NCI-H446 (cell line): Measurements from ENCODE around the gene ITFG1.

ENCODE experiments used
- DNase-seq, 2 experiments: peaks; one replicate each; lab custom pipeline; 2025; lab: John Stamatoyannopoulos, UW

The ITFG1 gene

GRCh38 chr16:47460711-47461597, at the start of gene ITFG1, which contains the start of gene PHKB:
Gene ITFG1, minus strand, starts transcription at chr16:47461063. Its CDS starts 18 bp downstream, at chr16:47461045.
Gene PHKB, plus strand, starts transcription at chr16:47461331. Its CDS starts 20 bp downstream, at chr16:47461351.
- peak; percentile 66 to 85 for DNase-seq

- no peak for DNase-seq
Observed at GRCh38 chr16:47507701-47508100, 46.8 kb upstream of the ITFG1 start.

- DNase-seq = no peak
Observed at GRCh38 chr16:47506800-47507199, 45.9 kb upstream of the ITFG1 start.

GRCh38 chr16:47504599-47504998, 43.7 kb upstream of the ITFG1 start:
- DNase-seq = no peak

GRCh38 chr16:47503936-47504335, 43.1 kb upstream of the ITFG1 start:
- no peak for DNase-seq

- DNase-seq = no peak
Observed at GRCh38 chr16:47499700-47500264, 38.9 kb upstream of the ITFG1 start.

- DNase-seq = no peak
Observed at GRCh38 chr16:47499080-47499699, 38.3 kb upstream of the ITFG1 start.

GRCh38 chr16:47493381-47494337, 32.8 kb upstream of the ITFG1 start:
- DNase-seq = no peak

GRCh38 chr16:47492428-47493377, 31.8 kb upstream of the ITFG1 start:
- peak in 1 of 2 experiments; percentile 62 for DNase-seq

- no peak for DNase-seq
Observed at GRCh38 chr16:47492036-47492427, 31.2 kb upstream of the ITFG1 start.

- no peak for DNase-seq
Observed at GRCh38 chr16:47490471-47490870, 29.6 kb upstream of the ITFG1 start.

GRCh38 chr16:47488051-47488450, 27.2 kb upstream of the ITFG1 start:
- no peak for DNase-seq

- DNase-seq = no peak
Observed at GRCh38 chr16:47486856-47487255, 26.0 kb upstream of the ITFG1 start.

GRCh38 chr16:47483616-47484015, 22.8 kb upstream of the ITFG1 start:
- no peak for DNase-seq

- DNase-seq = no peak
Observed at GRCh38 chr16:47481698-47482374, 21.0 kb upstream of the ITFG1 start.

GRCh38 chr16:47480410-47480809, 19.5 kb upstream of the ITFG1 start:
- no peak for DNase-seq

- DNase-seq = no peak
Observed at GRCh38 chr16:47477679-47478078, 16.8 kb upstream of the ITFG1 start.

GRCh38 chr16:47476654-47477345, 15.9 kb upstream of the ITFG1 start:
- DNase-seq = no peak

- no peak for DNase-seq
Observed at GRCh38 chr16:47475786-47476185, 14.9 kb upstream of the ITFG1 start.
